HG03575 (cell line): ENCODE results near the gene RPL12.

Experiments
- ATAC-seq: cut with Tn5 transposase; IDR thresholded peaks from one replicate; pipeline ENCODE4 v1.9.1; 2021; ENCODE audit not compliant: unreplicated experiment, insufficient number of reproducible peaks, low FRiP score; ENCODE audit errors: extremely low read depth

RPL12 gene

DNA sequence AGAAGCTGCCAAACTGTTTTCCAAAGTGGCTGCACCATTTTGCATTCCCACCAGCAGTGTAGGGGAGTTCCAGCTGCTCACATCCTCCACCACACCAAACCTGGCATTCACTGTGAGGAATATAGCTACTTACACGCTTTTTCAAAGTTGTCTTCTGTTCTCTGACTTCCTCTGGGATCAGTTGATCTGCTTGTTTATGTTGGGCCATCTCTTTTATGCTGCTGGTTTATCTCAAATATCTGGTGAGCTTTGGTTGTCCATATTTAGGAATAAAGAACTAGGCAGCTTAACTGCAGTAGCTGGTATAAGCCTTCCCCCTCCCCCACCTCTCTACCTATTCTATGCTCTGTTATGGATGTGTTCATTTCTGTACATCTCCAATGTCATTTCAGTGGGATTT is 35.5 kb downstream of the RPL12 start:
- no peak for ATAC-seq

DNA sequence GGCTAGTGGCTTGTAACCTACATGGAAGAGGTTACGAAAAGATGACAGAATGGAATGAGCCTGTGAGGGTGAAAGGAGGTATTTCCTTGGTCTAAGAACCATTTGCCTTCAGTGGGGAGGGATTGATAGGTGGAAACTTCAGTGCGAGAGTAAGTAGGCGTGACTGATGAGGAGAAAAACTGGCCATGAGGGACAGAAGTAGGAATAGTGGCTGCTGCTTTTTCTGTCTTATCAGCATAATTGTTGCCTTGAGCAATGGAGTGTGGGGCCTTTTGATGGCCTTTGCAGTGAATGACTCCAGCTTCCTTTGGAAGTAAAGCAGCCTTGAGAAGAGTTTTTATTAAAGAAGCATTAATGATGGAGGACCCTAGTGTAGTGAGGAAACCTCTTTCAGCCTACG is 36.1 kb downstream of the RPL12 start:
- ATAC-seq, result no peak

DNA sequence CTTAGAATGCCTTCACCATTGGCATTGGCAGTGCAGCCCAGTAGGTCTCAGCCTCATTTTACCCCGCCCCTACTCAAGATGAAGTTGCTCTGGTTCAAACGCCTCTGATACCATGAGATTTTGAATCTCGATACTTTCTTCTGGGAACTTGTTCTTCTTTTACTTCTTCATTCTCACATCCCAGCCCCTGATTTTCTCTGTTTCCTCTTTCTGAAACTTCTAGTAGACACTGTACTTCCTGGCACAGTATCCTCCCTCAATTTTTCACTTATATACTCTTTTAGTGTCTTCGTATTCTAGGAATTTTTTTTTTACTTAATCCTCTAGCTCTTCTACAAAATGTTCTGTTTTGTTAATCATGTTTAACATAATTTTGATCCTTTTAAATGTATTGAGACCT is 40.1 kb downstream of the RPL12 start:
- ATAC-seq, result no peak

DNA sequence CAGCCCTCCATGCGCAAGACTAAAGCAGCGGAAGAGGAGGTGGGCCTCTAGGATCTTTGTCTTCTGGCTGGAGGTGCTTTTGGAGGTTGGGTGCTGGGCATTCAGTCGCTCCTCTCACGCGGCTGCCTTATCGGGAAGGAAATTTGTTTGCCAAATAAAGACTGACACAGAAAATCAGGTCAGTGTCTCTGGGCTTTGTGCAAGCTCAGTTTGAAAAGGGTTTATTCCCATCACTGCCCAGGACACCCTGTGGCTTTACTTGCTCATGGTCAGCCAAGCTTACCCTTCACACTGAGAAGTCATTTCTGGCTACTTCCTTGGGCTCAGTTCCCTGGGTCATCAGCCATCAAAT is 43.7 kb downstream of the RPL12 start:
- no peak for ATAC-seq

DNA sequence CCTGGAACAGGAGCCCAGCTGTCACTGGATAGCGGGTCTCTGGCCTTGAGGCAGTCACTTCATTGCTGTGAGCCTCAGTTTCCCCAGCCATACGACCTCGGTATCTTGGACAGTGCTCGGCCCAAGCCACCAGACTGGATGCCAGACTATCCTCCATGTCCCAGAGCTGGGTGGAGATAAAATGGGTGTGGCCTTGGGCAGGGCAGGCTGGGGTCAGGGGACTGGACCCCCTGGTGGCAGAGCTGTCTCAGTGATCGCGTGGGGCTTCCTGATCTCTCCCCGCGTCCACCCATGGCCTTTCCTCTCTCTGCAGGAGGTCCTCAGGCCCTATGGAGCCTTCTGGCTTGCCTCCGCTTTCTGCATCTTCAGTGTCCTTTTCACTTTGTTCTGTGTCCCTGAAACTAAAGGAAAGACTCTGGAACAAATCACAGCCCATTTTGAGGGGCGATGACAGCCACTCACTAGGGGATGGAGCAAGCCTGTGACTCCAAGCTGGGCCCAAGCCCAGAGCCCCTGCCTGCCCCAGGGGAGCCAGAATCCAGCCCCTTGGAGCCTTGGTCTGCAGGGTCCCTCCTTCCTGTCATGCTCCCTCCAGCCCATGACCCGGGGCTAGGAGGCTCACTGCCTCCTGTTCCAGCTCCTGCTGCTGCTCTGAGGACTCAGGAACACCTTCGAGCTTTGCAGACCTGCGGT is 44.3 kb downstream of the RPL12 start:
- no peak for ATAC-seq

DNA sequence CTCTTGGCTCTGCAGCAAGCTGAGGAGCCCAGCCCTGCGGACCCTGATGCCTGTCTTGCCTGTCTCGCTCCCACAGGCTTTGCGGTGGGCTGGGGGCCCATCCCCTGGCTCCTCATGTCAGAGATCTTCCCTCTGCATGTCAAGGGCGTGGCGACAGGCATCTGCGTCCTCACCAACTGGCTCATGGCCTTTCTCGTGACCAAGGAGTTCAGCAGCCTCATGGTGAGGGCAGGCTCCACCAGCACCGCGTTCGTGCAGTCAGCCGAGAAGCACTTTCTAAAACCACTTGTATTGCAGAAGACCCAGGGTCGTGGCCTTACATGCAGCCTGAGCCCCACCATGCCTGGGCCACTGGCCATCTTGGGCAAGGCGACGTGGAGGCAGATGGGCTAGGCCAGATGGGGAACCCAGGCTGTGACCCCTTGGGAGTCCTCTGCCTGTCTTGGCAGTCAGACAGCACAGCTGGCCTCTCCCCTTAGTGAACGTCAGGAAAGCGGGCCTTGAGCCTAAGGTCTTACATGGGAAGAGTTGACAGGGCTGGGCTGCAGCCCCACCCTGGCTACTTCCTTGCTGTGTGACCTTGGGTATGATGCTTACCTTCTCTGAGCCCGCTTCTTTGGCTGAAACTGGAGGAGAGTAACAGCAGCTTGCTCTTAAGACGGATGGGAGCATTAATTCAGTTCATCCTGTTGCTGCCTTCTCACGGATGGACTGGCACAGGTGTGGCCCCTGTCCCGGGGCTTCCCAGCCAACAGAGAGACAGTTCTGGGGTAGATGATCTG is 45.7 kb downstream of the RPL12 start:
- no peak for ATAC-seq

DNA sequence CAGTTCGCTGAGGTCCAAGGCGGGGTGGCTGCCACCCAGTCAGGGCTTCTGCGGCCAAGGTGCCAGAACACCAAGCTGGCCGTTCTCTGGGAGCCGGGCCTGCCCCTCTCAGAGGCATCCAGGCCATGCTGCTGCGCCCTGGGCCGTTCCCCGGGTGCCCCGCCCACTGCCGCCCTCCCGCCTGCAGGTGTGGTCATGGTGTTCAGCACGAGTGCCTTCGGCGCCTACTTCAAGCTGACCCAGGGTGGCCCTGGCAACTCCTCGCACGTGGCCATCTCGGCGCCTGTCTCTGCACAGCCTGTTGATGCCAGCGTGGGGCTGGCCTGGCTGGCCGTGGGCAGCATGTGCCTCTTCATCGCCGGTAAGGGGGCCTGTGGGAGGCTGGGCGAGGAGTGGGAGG is 46.6 kb downstream of the RPL12 start:
- no peak for ATAC-seq

DNA sequence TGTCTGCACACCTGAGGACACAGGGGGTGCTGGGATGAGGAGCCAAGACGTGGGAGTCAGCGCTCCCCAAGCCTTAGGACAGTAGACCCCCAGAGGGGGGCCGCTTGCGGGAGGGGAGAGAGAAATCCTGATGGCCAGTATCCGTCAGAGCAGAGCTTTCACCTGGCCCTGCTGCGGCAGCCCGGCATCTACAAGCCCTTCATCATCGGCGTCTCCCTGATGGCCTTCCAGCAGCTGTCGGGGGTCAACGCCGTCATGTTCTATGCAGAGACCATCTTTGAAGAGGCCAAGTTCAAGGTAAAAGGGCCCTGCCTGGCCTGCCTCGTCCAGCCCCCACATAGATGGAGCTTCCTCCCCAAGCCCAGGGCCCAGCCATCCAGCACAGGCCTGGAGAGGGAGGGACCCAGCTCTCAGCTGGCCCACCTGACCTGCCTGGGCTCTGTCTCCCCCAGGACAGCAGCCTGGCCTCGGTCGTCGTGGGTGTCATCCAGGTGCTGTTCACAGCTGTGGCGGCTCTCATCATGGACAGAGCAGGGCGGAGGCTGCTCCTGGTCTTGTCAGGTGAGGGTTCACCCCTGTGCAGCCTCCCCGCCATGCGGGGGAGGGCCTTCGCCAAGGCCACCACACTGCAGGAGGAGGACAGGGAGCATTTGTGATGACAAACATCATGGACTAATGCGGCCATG is 47.6 kb downstream of the RPL12 start:
- ATAC-seq, result no peak

DNA sequence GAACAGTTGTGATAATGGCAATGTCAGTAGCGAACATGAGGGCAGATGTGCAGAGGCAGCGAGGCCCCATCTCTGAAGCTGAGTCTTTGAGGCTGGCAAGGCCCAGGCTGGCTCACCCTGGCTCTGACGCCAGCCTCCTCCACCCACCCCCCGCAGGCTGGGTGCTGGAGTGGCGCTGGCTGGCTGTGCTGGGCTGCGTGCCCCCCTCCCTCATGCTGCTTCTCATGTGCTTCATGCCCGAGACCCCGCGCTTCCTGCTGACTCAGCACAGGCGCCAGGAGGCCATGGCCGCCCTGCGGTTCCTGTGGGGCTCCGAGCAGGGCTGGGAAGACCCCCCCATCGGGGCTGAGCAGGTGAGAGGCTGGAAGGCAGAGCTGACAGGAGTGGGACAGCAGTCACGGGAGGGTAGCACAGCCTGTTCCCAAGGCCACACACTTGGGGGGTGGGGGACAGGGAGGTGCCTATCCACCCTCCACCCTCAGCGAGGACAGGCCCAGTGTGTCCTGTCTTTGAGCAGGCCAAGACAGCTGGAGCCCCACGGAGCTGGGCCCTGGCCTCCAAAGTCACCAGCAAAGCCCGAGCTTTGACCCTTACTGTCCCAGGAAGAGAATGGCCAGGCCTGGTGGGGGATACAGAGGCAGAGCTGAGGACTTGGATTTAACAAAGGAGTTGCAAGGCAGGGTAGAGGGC is 48.7 kb downstream of the RPL12 start:
- no peak for ATAC-seq

DNA sequence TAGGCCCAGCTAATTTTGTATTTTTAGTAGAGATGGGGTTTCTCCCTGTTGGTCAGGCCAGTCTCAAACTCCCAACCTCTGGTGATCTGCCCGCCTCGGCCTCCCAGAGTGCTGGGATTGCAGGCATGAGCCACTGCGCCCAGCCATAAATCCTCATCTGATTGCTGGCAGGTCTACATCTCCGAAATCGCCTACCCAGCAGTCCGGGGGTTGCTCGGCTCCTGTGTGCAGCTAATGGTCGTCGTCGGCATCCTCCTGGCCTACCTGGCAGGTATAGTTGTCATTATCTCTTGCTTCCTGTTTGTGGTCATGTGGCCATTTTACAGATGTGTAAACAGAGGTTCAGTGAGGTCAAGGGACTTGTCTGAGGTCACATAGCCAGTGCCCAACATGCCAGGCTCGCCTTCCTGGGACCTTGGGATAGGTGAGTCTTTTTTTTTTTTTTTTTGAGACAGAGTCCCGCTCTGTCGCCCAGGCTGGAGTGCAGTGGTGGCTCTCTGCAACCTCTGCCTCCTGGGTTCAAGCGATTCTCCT is 51.4 kb downstream of the RPL12 start:
- ATAC-seq, result no peak

DNA sequence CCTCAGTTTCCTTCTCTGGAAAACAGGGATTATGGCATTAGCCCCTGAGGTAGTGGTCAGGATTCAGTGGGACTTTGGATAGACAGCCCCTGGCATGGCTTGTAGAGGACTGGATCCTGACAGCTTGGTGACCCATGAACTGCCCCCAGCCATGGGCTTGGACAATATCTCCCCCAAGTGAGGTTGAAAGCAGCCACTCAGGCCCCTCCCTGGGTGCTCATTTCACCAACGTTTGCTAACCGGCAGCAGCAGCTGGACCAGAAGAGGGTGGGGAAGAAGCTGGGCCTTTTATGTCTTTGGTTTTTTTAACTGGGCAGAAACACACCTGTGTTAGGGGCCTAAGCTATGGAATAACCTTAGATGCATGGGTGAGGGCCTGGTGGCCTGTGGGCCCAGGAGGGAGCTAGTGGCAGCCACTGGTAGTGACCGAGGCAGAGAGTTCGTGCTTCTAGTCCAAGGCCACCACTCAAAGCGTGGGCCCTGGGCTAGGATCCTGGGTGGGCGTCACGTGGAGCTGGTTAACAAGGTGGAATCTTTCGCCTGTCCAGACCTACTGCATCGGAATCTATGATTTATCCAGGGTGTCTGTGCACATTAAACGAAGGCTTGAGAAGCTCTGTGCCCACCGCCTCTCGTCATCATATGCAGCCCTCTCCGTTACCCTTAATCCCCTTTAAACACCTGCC is 52.3 kb downstream of the RPL12 start:
- ATAC-seq, result no peak

DNA sequence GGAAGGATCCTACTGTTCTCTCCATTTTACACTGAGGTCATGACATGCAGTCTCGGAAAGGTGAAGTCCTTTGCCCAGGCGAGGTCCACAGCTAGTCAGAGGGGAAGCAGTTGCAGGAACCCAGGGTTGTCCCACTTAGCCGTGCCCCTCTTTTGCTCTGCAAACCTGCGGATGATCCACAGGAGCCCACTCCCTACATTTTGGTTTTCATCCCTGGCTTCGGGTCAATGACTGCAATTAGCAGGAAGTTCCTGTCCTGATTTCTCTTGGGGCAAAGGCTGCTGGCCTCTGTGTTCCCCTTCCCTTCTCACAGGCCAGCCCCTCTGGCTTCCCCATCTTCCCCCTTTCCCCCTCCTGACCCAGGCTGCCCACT is 52.9 kb downstream of the RPL12 start:
- no peak for ATAC-seq
